Right renal cortex interstitium (tissue), 3 donors: ENCODE results near the gene AHCY. TPM values are rescaled to one million over a fixed set of nuclear protein-coding genes. Genes with fewer than 3 reads are reported as not detected.
A peak's percentile ranks its signal among the peaks of the same experiment; 100 is the strongest.
"Not testable (repeated sequence)": the region's sequence is repeated elsewhere in the genome, so short reads cannot be mapped to it uniquely, and the experiment has no call there.

Experiments used
- DNase-seq, 3 donors: peaks; one replicate each; pipeline ENCODE4 v3.0.0-alpha.2; 2013; ENCODE audit warnings: low read depth in 3 of 3, low spot score in 2 of 3
- polyA plus RNA-seq, 3 donors: library from polyadenylated mRNA; unstranded; fragments of 120-200 nt; gene quantifications; one replicate each; pipeline ENCODE4 v1.2.1, GENCODE V29; 2013; ENCODE audit not compliant: insufficient read length in 3 of 3

The AHCY gene
- polyA plus RNA-seq, 3 donors = 184 to 202 (median 186) TPM

- not testable (repeated sequence) for DNase-seq
These were observed 25.1 kb upstream of the AHCY start for GRCh38 chr20:34328207-34328606.

GRCh38 chr20:34324541-34324940 is 21.4 kb upstream of the AHCY start:
- no peak for DNase-seq

GRCh38 chr20:34322267-34323105 is 19.3 kb upstream of the AHCY start:
- DNase-seq = no peak

GRCh38 chr20:34320861-34321260 is 17.7 kb upstream of the AHCY start:
- DNase-seq = no peak

GRCh38 chr20:34318609-34319443 is 15.7 kb upstream of the AHCY start:
- DNase-seq = no peak

- no peak for DNase-seq
These were observed 13.2 kb upstream of the AHCY start for GRCh38 chr20:34316196-34316814.

- no peak for DNase-seq
These were observed 12.1 kb upstream of the AHCY start for GRCh38 chr20:34315236-34315635.

- DNase-seq = peak; percentile 66 to 72 (median 71)
These were observed 9.5 kb upstream of the AHCY start for GRCh38 chr20:34312544-34313217.

GRCh38 chr20:34312024-34312460 is 8.9 kb upstream of the AHCY start:
- DNase-seq = no peak

GRCh38 chr20:34311118-34312023 is 8.2 kb upstream of the AHCY start:
- DNase-seq = no peak

GRCh38 chr20:34310481-34311117 is 7.4 kb upstream of the AHCY start:
- DNase-seq = no peak

- DNase-seq = no peak
These were observed 6.5 kb upstream of the AHCY start for GRCh38 chr20:34309691-34310090.

GRCh38 chr20:34305333-34306230 is 2.4 kb upstream of the AHCY start:
- DNase-seq = no peak

- DNase-seq = peak in 1 of 3 donors; percentile 20
These were observed 838 bp downstream of the AHCY start for GRCh38 chr20:34302312-34302722.

- no peak for DNase-seq
These were observed 1.4 kb downstream of the AHCY start for GRCh38 chr20:34301587-34302311.

GRCh38 chr20:34300809-34301586 is 2.2 kb downstream of the AHCY start:
- DNase-seq = no peak
